ENCODE results near the gene SOS1.
"Not testable (repeated sequence)": the region's sequence is repeated elsewhere in the genome, so short reads cannot be mapped to it uniquely, and the experiment has no call there.

The SOS1 gene

GRCh38 chr2:39139511-39140237 is 18.8 kb upstream of the SOS1 start:
- no peak for DNase-seq (ENCODE audit: low read depth in 3 of 3)

- no peak for DNase-seq (ENCODE audit: low read depth in 3 of 3)
Measured at GRCh38 chr2:39138837-39139211, 18.0 kb upstream of the SOS1 start.

GRCh38 chr2:39138187-39138836 is 17.5 kb upstream of the SOS1 start:
- not testable (repeated sequence) for DNase-seq (ENCODE audit: low read depth in 3 of 3)

DNA sequence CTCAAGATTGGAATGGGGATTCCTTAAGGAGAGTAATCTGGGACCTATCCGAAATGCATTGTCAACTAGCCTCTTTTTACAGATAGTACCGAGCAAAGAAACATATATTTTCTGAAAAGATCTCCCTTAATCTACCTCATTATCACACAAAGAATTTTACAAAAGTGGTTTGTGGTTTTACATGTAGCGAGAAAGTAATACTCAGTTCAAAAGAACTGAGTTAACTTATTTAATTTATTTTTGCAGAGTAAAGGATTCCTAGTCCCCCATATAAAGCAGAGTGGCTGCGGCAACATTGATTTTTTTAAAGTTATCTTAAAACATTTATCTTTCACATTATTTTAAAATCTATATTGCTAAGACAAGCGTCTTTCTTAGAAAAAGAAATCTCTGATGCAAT is 15.9 kb upstream of the SOS1 start:
- no peak for DNase-seq (ENCODE audit: low read depth in 3 of 3)

- DNase-seq (ENCODE audit: low read depth in 3 of 3) = no peak
Measured at GRCh38 chr2:39135690-39136259, 14.9 kb upstream of the SOS1 start.

DNA sequence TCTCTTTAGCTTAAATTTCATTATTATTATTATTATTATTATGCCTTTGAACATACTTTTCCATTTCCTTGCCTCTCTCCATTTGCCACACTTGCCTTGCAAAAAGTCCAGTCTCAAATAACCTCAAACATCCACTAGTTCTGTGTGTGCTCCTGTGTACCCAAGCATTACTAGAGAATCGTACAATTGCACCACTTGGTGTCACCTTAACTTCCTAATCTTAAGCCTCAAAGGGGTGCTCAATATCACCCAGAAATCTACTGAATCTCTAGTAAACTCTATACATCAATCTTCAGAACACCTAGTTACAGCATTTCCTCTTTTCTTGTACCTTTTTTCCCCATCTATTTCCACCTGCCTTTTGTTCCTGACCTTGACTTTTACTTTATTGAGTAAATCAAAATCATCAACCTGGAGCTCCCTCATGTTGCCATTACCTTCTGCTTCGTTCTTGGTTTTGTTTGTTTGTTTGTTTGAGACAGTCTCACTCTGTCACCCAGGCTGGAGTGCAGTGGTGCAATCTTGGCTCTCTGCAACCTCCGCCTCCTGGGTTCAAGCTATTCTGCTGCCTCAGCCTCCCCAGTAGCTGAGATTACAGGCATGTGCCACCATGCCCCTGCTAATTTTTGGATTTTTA is 12.5 kb upstream of the SOS1 start:
- no peak for DNase-seq (ENCODE audit: low read depth in 3 of 3)

DNA sequence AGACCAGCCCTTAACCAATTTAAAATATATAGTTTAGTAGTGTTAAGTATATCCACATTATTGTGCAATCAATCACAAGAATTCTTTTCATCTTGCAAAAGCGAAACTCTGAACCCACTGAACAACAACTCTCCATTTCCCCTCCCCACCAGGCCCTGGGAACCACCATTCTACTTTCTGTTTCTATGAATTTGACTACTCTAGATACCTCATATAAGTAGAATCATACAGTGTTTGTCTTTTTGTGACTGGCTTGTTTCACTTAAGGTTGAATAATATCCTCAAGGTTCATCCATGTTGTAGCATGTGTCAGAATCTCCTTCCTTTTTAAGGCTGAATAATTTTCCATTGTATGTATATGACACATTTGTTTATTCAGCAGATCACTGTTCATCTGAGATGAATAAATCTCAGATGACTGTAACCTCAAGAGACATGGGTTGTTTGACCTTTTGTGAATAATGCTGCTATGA is 8.1 kb upstream of the SOS1 start:
- DNase-seq (ENCODE audit: low read depth in 3 of 3) = peak in 2 of 3 experiments; percentile 64 to 67

DNA sequence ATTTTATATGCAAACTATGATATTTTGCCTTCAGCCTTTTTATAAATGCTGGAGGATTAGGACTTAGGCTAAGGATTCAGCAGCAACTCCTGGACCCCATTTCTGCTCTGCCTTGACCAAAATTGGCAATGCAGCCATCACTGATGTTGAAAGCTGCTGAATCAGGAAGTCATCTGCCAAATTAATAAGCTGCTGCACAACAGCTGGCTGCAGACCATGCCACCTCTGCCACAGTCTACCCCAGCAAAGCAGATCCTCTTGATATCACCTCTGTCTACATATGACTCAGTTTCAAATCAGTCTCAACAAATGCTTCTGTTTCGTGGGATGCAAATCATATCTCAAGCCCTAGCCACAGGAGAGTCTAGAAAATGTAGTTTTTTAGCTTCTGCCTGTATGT is 7.1 kb upstream of the SOS1 start:
- peak in 1 of 3 experiments; percentile 45 for DNase-seq (ENCODE audit: low read depth in 3 of 3)

- DNase-seq (ENCODE audit: low read depth in 3 of 3) = peak in 1 of 3 experiments; percentile 12
Measured at GRCh38 chr2:39124746-39125057, 3.9 kb upstream of the SOS1 start.

- peak; percentile 90 to 96 (median 90) for DNase-seq (ENCODE audit: low read depth in 3 of 3)
Measured at GRCh38 chr2:39124000-39124745, 3.3 kb upstream of the SOS1 start.

DNA sequence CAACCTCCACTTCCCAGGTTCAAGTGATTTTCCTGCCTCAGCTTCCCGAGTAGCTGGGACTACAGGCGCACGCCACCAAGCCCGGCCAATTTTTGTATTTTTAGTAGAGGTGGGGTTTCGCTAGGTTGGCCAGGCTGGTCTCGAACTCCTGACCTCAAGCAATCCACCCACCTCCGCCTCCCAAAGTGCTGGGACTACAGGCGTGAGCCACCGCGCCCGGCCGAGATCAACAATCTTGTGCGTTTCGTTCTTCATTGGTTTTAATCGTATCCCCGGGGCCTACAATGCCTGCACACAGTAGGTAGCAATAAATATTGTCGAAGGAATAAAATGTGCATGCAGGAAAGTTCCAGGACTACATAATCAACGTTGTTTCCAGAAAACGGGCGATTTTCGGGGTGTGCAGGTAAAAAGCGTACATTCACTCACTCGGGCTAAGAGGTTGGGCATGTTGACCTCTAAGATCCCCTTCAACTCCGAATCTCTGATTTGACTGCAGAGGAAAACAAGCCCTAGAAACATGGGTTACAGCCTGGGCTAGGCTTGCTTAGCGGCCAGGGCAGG is 2.7 kb upstream of the SOS1 start:
- no peak for DNase-seq (ENCODE audit: low read depth in 3 of 3)

DNA sequence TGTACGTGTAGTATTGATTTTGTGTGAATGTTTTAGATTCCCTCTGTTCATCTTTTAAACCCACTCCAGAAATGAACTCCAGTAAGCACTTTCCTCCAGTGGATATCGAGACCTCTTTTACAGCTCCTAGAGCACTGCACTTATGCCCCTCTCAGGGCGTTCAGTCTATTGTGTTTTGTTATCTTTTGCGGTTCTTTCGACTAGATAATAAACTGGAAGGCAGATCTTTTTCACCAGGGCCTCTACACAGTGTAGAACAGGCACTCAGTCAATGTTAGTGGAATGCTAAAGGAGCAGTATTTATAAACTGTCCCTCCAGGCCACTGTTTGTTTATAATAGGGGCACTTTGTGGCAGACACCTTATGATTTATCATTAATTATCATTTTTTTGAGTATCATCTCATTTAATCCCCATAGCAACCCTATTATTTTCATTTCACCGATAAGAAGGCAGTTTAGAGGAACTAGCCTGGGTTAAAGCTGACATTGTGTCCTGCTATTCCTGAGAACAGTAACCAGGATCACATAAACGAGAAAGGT is 742 bp upstream of the SOS1 start:
- DNase-seq (ENCODE audit: low read depth in 3 of 3) = no peak

GRCh38 chr2:39120521-39120770 is 405 bp downstream of the SOS1 start:
- DNase-seq (ENCODE audit: low read depth in 3 of 3) = no peak

DNA sequence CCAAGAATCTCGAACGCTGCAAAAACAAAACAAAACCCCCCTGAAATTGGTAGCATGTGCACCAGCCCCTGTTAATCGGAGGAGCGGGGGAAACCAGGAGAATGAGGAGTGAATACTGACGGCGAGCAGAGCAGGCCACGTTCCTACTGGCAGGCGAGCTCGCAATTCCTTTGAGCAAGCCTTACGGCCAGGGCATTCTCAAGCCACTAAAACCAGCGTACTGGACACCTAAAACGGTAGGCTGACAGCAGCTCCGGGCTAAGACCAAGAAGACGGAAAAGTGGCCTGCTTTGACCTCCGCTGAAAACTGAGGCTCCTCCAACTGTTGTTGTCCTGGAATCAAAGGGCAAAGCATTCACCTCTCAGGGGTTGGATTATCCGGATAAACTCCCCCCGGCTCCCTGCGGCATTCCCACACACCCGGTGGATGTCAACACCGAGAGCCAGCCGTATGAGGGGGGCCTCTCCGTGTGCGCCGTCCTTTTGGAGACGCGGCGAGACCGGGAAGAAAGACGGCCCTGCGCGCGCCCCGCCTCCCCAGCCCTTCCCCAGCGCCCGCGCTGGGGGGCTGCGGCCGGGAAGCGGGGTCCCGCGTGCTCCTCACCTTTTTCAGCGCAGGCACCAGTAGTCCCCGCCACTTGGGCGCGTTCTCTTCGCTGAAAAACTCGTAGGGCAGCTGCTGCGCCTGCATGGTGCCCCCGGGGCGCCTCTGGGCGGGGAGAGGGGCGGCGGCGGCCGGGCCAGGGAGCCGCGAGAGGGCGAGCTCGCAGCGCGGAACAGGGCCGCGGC is 925 bp downstream of the SOS1 start:
- DNase-seq (ENCODE audit: low read depth in 3 of 3) = peak in 1 of 3 experiments; percentile 56

DNA sequence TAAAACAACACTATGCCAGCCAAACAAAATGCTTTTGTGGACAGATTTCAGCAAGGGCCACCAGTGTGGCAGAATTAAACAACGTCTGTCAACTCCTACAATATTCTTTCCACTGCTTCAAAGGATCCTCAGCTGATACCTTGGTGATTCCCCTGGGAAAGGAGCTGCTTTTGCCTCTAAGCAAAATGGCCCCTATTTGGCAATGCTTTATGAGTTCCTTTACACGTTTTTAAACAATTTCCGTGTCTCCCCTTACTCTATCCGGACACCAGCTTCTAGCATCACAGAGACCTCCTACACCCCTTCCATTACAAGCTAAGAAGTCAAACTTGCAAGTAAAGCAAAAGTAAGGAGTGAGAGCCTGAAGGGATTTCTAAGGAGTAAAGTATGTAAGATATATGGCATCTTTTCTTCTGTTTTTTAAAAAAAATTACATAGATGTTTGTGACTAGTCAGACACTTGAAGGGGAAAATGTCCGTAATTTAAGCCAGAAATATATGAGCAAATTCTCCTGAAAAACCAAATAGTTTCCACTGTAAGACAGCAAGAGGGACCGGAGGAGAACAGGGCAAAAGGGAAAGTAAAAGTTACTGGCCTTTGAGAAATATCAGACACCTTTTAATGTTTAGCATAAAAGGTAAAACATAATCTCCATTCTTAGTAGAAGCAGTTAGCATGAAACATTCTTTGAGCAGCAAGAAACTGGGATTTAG is 1.9 kb downstream of the SOS1 start:
- no peak for DNase-seq (ENCODE audit: low read depth in 3 of 3)

- no peak for DNase-seq (ENCODE audit: low read depth in 3 of 3)
Measured at GRCh38 chr2:39115556-39115955, 5.3 kb downstream of the SOS1 start.

DNA sequence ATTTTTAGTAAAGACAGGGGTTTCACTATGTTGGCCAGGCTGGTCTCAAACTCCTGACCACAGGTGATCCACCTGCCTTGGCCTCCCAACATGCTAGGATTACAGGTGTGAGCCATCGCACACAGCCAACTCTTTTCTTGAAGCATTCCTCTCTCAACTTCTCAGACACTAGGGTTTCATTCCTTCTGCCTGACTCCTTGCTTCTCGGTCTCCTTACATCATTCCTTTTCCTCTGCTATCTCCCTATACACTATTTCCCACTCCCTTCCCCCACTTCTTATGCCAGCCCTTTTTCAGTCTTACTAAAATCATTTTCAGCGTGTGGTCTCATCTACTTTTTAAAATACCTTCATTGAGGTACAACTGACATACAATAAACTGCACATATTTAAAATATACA is 6.1 kb downstream of the SOS1 start:
- no peak for DNase-seq (ENCODE audit: low read depth in 3 of 3)

GRCh38 chr2:39109537-39109936 is 11.3 kb downstream of the SOS1 start:
- no peak for DNase-seq (ENCODE audit: low read depth in 3 of 3)

DNA sequence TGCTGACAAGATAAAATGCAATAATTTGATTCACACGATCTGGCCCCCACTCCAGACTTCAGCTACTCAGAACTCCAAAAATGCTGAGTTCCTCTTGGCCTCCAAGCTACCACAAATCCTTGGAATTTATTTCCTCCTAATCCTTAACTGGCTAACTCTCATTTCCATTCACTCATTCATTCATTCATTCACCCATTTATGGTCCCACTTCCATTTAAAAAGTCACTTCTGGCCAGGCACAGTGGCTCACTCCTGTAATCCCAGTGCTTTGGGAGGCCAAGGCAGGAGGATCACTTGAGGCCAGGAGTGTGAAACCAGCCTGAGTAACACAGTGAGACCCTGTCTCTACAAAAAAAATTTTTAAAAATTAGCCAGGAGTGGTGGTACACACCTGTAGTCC is 12.5 kb downstream of the SOS1 start:
- DNase-seq (ENCODE audit: low read depth in 3 of 3) = no peak

- no peak for DNase-seq (ENCODE audit: low read depth in 3 of 3)
Measured at GRCh38 chr2:39107724-39108273, 13.1 kb downstream of the SOS1 start.

Data from stimulated activated CD4-positive, alpha-beta T cell treated with anti-CD3 and anti-CD28 coated beads, TNF-alpha, amount 100 ng/mL, for 24 hours (primary cell).